Measurements from ENCODE around the gene RASGRP3. TPM values are rescaled to one million over a fixed set of nuclear protein-coding genes. Genes with fewer than 3 reads are reported as not detected.

The RASGRP3 gene
- total RNA-seq, 1 experiment from 2014 or later = 0.72 TPM

DNA sequence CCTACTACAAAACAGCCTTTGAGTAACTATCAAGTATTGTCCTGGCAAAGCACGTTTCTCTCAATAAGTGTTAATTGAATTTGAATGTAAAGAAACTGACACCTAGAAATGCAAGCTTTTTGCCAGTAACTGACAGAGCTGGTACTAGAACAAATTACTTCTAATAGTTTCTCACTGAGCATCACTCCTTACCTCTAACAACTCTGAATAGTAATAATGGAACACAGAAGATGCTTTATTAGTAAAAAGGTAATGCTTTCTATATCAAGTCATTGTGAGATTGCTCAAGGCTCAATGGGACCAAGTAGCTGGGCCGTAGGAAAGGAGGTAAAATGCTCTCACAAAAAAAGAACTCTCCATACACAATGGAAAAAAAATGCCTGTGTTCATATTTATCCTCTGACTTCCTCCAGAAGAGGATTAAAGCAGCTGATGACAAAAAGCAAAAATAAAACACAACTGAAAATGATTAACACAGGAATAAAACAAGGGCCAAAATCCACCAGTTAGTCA, 11.8 kb downstream of the RASGRP3 start:
- intact Hi-C loops (cut with micrococcal nuclease; ENCODE audit: unreplicated experiment) = no loop called here
- H3K79me2 ChIP-seq (ENCODE audit: low read depth) = no peaks in the 10 kb centered on the region
- no peak overlapping the region for H2AFZ ChIP-seq
- no peak for DNase-seq
- H3K36me3 ChIP-seq (ENCODE audit: low read depth) = no peaks in the 10 kb centered on the region
- no peaks in the 10 kb centered on the region; the same call in none of the 2 replicates for H3K9me3 ChIP-seq (ENCODE audit: insufficient read depth, low read depth)
- no peaks in the 10 kb centered on the region for H4K20me1 ChIP-seq (ENCODE audit: insufficient read depth)
- H3F3A ChIP-seq (ENCODE audit: insufficient read depth, low read depth) = no peaks in the 10 kb centered on the region
- H3K27ac ChIP-seq = no peak overlapping the region
- TF ChIP-seq, protein P1, sequence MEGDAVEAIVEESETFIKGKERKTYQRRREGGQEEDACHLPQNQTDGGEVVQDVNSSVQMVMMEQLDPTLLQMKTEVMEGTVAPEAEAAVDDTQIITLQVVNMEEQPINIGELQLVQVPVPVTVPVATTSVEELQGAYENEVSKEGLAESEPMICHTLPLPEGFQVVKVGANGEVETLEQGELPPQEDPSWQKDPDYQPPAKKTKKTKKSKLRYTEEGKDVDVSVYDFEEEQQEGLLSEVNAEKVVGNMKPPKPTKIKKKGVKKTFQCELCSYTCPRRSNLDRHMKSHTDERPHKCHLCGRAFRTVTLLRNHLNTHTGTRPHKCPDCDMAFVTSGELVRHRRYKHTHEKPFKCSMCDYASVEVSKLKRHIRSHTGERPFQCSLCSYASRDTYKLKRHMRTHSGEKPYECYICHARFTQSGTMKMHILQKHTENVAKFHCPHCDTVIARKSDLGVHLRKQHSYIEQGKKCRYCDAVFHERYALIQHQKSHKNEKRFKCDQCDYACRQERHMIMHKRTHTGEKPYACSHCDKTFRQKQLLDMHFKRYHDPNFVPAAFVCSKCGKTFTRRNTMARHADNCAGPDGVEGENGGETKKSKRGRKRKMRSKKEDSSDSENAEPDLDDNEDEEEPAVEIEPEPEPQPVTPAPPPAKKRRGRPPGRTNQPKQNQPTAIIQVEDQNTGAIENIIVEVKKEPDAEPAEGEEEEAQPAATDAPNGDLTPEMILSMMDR (conservative IDR thresholded peaks at IDR 0.05) = no peak
- TF ChIP-seq EZH2 (IDR thresholded peaks at IDR 0.05; ENCODE audit: low read depth) = no peak
- H3K4me2 ChIP-seq = no peak overlapping the region
- ChIA-PET POLR2A (ENCODE audit: unreplicated experiment) (no interaction called here), CTCF (no interaction called here)
- no peaks in the 10 kb centered on the region for H3K9me2 ChIP-seq (ENCODE audit: insufficient read depth)
- H3K4me1 ChIP-seq (replicated peaks; ENCODE audit: insufficient read depth) = no peaks in the 10 kb centered on the region
- no TSS peak for BruUV-seq (replicated peaks)
- no peak overlapping the region for H3K4me3 ChIP-seq
- no peaks in the 10 kb centered on the region for H3K27me3 ChIP-seq (ENCODE audit: insufficient read depth, low read depth)

DNA sequence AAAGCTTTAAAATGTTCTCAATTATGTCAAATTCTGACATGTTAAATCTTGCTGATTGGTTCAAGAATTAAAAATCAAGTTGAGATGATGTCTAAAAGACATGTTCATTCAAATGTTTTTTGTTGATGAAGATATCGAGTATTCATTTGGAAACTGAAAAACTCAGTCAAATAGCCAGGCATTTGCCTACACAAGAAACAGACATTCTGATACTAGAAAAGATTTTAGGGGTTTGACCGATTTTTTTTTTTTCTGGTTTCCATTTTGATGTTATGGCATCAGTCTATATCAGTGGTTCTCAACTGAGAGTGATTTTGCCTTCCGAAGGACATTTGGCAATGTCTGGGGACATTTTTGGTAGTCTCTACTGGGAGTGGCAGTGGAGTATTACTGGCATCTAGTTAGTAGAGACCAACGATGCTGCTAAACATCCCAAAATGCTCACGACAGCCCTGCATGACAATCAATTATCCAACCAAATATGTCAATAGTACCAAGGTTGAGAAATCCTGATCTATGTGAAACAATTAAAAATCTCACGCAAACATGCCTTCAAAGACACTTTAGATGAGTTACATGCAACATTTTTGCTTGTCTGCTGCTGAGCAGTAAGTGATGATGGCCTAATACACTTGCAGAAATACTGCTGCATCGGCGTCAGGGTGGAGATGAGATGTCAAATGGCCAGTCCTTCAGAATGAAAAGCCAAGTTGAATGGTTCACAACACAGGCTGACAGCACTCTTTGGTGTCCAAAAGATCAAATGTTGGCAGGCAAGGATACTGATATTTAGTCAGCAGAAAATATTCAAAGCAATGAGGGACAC, 12.5 kb downstream of the RASGRP3 start:
- H3K36me3 ChIP-seq (ENCODE audit: low read depth) = no peaks in the 10 kb centered on the region
- no peak overlapping the region for H3K4me2 ChIP-seq
- no peak for DNase-seq
- H3K27me3 ChIP-seq (ENCODE audit: insufficient read depth, low read depth) = no peaks in the 10 kb centered on the region
- TF ChIP-seq, protein P1 (conservative IDR thresholded peaks at IDR 0.05) = no peak
- no peak overlapping the region for H2AFZ ChIP-seq
- ChIA-PET CTCF (no interaction called here), POLR2A (ENCODE audit: unreplicated experiment) (no interaction called here)
- H3K9me3 ChIP-seq (ENCODE audit: insufficient read depth, low read depth) = no peaks in the 10 kb centered on the region; the same call in none of the 2 replicates
- H3K9me2 ChIP-seq (ENCODE audit: insufficient read depth) = no peaks in the 10 kb centered on the region
- intact Hi-C loops (cut with micrococcal nuclease; ENCODE audit: unreplicated experiment) = no loop called here
- H3K4me1 ChIP-seq (replicated peaks; ENCODE audit: insufficient read depth) = peaks cover 2% of the 10 kb centered on the region; the same call in 1 of the 2 replicates
- no peak overlapping the region for H3K4me3 ChIP-seq
- no peak overlapping the region for H3K27ac ChIP-seq
- H3F3A ChIP-seq (ENCODE audit: insufficient read depth, low read depth) = no peaks in the 10 kb centered on the region
- H3K79me2 ChIP-seq (ENCODE audit: low read depth) = no peaks in the 10 kb centered on the region
- H4K20me1 ChIP-seq (ENCODE audit: insufficient read depth) = no peaks in the 10 kb centered on the region
- no TSS peak for BruUV-seq (replicated peaks)

DNA sequence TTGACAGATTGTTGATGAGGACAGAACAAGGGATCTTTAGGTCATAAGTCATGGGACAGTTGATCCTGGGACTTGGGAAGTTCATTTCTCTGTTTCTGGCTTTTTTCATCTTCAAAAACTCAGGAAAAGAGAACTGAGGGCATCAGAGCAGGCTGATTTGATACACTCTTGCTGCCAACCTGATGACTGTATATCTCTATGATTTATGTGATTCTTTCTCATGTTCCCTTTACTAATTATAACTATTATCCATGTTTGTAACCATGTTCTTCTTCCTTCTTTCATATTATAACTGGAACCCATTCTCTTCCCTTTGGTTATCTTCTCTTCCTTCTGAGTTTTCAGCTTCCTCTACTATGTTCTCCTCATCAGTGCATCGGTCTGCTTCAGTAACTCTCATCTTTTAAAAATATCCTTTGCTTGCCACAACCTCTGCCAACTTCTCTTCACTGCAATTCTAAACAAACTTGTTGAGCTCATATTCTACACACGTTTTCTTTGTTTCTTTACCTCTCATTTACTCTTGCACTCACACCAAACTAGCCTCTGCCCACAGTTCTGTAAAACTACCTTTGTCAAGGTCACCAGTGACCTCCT, 13.5 kb downstream of the RASGRP3 start:
- TF ChIP-seq EZH2 (IDR thresholded peaks at IDR 0.05; ENCODE audit: low read depth) = no peak
- TF ChIP-seq, protein P1 (conservative IDR thresholded peaks at IDR 0.05) = no peak
- POLR2A ChIA-PET (ENCODE audit: unreplicated experiment) = no interaction called here
- CTCF ChIA-PET = no interaction called here
- Histone ChIP-seq H3F3A (ENCODE audit: insufficient read depth, low read depth) (no peaks in the 10 kb centered on the region), H3K9me3 (ENCODE audit: insufficient read depth, low read depth) (no peaks in the 10 kb centered on the region; the same call in none of the 2 replicates), H3K4me3 (no peak overlapping the region), H3K27me3 (ENCODE audit: insufficient read depth, low read depth) (no peaks in the 10 kb centered on the region), H3K27ac (no peak overlapping the region), H3K9me2 (ENCODE audit: insufficient read depth) (no peaks in the 10 kb centered on the region), H3K79me2 (ENCODE audit: low read depth) (no peaks in the 10 kb centered on the region), H3K36me3 (ENCODE audit: low read depth) (no peaks in the 10 kb centered on the region), H2AFZ (no peak overlapping the region), H3K4me2 (no peak overlapping the region), H4K20me1 (ENCODE audit: insufficient read depth) (no peaks in the 10 kb centered on the region), H3K4me1 (replicated peaks; ENCODE audit: insufficient read depth) (peaks cover 12% of the 10 kb centered on the region; the same call in 1 of the 2 replicates)
- BruUV-seq (replicated peaks) = no TSS peak
- intact Hi-C loops (cut with micrococcal nuclease; ENCODE audit: unreplicated experiment) = no loop called here
- DNase-seq = no peak

Measured in PC-9 (cell line).